Activated T-cell treated with anti-CD3 and anti-CD28 coated beads, Interleukin-2, amount 50 U/mL, for 1 hour (primary cell): ENCODE results near the gene VDR.

Source experiments
- DNase-seq: peaks from one replicate; pipeline ENCODE4 v3.0.0-alpha.2; 2020

Gene VDR

GRCh38 chr12:47889040-47889439 lies 15.8 kb downstream of the VDR start:
- DNase-seq, result no peak

GRCh38 chr12:47888153-47888819 lies 16.5 kb downstream of the VDR start:
- no peak for DNase-seq

GRCh38 chr12:47887529-47887928 lies 17.3 kb downstream of the VDR start:
- no peak for DNase-seq

- DNase-seq, result no peak
Measured at GRCh38 chr12:47886510-47887240, 18.1 kb downstream of the VDR start.

- DNase-seq, result no peak
Measured at GRCh38 chr12:47885566-47885965, 19.2 kb downstream of the VDR start.

GRCh38 chr12:47885012-47885501 lies 19.7 kb downstream of the VDR start:
- DNase-seq, result no peak

GRCh38 chr12:47884501-47884900 lies 20.3 kb downstream of the VDR start:
- no peak for DNase-seq

- no peak for DNase-seq
Measured at GRCh38 chr12:47883663-47884195, 21.1 kb downstream of the VDR start.

- DNase-seq, result peak; percentile 32
Measured at GRCh38 chr12:47882781-47883546, 21.8 kb downstream of the VDR start.

- DNase-seq, result no peak
Measured at GRCh38 chr12:47881826-47882427, 22.9 kb downstream of the VDR start.

GRCh38 chr12:47881051-47881450 lies 23.7 kb downstream of the VDR start:
- DNase-seq, result no peak

- no peak for DNase-seq
Measured at GRCh38 chr12:47878918-47879481, 25.8 kb downstream of the VDR start.

GRCh38 chr12:47878293-47878917 lies 26.4 kb downstream of the VDR start:
- no peak for DNase-seq

GRCh38 chr12:47877081-47877480 lies 27.7 kb downstream of the VDR start:
- no peak for DNase-seq

- no peak for DNase-seq
Measured at GRCh38 chr12:47876440-47876960, 28.3 kb downstream of the VDR start.

- no peak for DNase-seq
Measured at GRCh38 chr12:47875746-47876439, 28.9 kb downstream of the VDR start.

- no peak for DNase-seq
Measured at GRCh38 chr12:47874316-47874715, 30.5 kb downstream of the VDR start.

- DNase-seq, result no peak
Measured at GRCh38 chr12:47870175-47870781, 34.5 kb downstream of the VDR start.

GRCh38 chr12:47868552-47869031 lies 36.2 kb downstream of the VDR start:
- DNase-seq, result no peak

GRCh38 chr12:47868041-47868440 lies 36.8 kb downstream of the VDR start:
- no peak for DNase-seq

- no peak for DNase-seq
Measured at GRCh38 chr12:47867495-47867941, 37.3 kb downstream of the VDR start.
